ENCODE measurements around the gene ATXN3L. TPM values are rescaled to one million over a fixed set of nuclear protein-coding genes. Genes with fewer than 3 reads are reported as not detected.

ATXN3L gene
- total and polyA plus RNA-seq, 2 of the 8 experiments (the other 6 are each of a cell fraction or from before 2014, with no cell fraction given) = not detected

GRCh38 chrX:13283950-13284546 lies 35.8 kb downstream of the ATXN3L start:
- H3K14ac ChIP-seq (ENCODE audit: insufficient read length) = no peak overlapping the region
- H2BK120ac ChIP-seq (replicated peaks; ENCODE audit: low read depth, low read length) = no peak overlapping the region
- no peak overlapping the region for H2BK20ac ChIP-seq (ENCODE audit: low read length)
- no peak overlapping the region for H2AFZ ChIP-seq (ENCODE audit: low read length)
- WGBS, 2 experiments (ENCODE audit: extremely low coverage in 1 of 2, insufficient coverage in 1 of 2, insufficient read length in 1 of 2, insufficient replicate concordance in 2 of 2, low coverage in 1 of 2, low lambda C conversion rate in 2 of 2, missing lambda C conversion rate in 1 of 2) = 0% methylated on average over 1 of the region's 1 CpG; no CpG with 5 or more reads in 1 of the 2 experiments
- H3K79me2 ChIP-seq (ENCODE audit: control insufficient read depth in 1 of 2, insufficient read depth in 2 of 2, low read length in 2 of 2) = no peaks in the 10 kb centered on the region
- H3K27ac ChIP-seq (ENCODE audit: low read depth, low read length) = peak overlapping the region; percentile 73
- H3K23ac ChIP-seq (ENCODE audit: insufficient read length) = no peak overlapping the region
- no peak overlapping the region for H2BK12ac ChIP-seq (ENCODE audit: low read depth, low read length)
- FAIRE-seq (no peak), DNase-seq (ENCODE audit: low read depth in 1 of 2, low spot score in 2 of 2) (peak in 1 of 2 experiments; percentile 10)
- no peaks in the 10 kb centered on the region for H4K20me1 ChIP-seq (replicated peaks in 1 of 2; ENCODE audit: control insufficient read depth in 1 of 2, insufficient read depth in 2 of 2, low read length in 2 of 2)
- no peak overlapping the region for H3K9ac ChIP-seq (replicated peaks in 1 of 4; ENCODE audit: extremely low read depth in 1 of 4, low read depth in 3 of 4, low read length in 3 of 4)
- no peak overlapping the region for H2BK5ac ChIP-seq (ENCODE audit: low read depth, low read length)
- H3K27me3 ChIP-seq (replicated peaks in 1 of 4; ENCODE audit: control insufficient read depth in 3 of 4, extremely low read depth in 1 of 4, insufficient read depth in 3 of 4, low read length in 3 of 4) = no peaks in the 10 kb centered on the region
- no peak overlapping the region for H2BK15ac ChIP-seq (ENCODE audit: low read length)
- H3K4me3 ChIP-seq (ENCODE audit: extremely low read depth in 1 of 4, insufficient read depth in 2 of 4, low read depth in 3 of 4, low read length in 4 of 4) = peak overlapping the region in 1 of 4 experiments; percentile 35; a peak in 1 of 8 replicates
- no peaks in the 10 kb centered on the region for H3K79me1 ChIP-seq (ENCODE audit: low read depth, low read length)
- H3K18ac ChIP-seq (ENCODE audit: extremely low read depth, low read length) = no peak overlapping the region
- no peaks in the 10 kb centered on the region; a peak in 1 of 4 replicates for H3K9me3 ChIP-seq (ENCODE audit: insufficient read depth in 2 of 2, low read depth in 1 of 2, low read length in 1 of 2)
- POLR2A ChIA-PET (ENCODE audit: partially characterized antibody) = interaction anchor here (0.8 to 1.4 kb wide), 3 partner anchors 84 to 309 kb away, joined by 3 to 6 read pairs (median 4); partner anchors contain the start of gene TMSB4X
- peaks cover 3 to 15% (median 8%) of the 10 kb centered on the region in 4 experiments for H3K4me1 ChIP-seq (replicated peaks in 1 of 4; ENCODE audit: control insufficient read depth in 3 of 4, insufficient read depth in 4 of 4, low read length in 3 of 4)
- no peak overlapping the region for H2AK5ac ChIP-seq (ENCODE audit: low read depth, low read length)
- H4K5ac ChIP-seq (ENCODE audit: insufficient read length, low read depth, low read length) = peak overlapping the region; percentile 55
- H3K56ac ChIP-seq (replicated peaks; ENCODE audit: insufficient read length, low read depth, low read length) = no peak overlapping the region
- no peak overlapping the region for H4K8ac ChIP-seq (ENCODE audit: extremely low read depth, insufficient read depth, low read length)
- H3K23me2 ChIP-seq (ENCODE audit: low read depth, low read length) = no peaks in the 10 kb centered on the region
- CTCF ChIA-PET (ENCODE audit: partially characterized antibody) = interaction anchor here (1.2 to 2.2 kb wide), 2 partner anchors 204 to 337 kb away, joined by 4 to 6 read pairs; no protein-coding TSS in a partner anchor
- no peak overlapping the region for H3K4ac ChIP-seq (replicated peaks; ENCODE audit: insufficient read length, low read depth, low read length)
- no peak overlapping the region for H4K91ac ChIP-seq (replicated peaks; ENCODE audit: insufficient read length, low read length)
- H3K4me2 ChIP-seq (ENCODE audit: insufficient read depth in 1 of 2, low read depth in 2 of 2, low read length in 2 of 2) = peak overlapping the region in 1 of 2 experiments; percentile 29; a peak in 1 of 4 replicates
- H3K36me3 ChIP-seq (ENCODE audit: control insufficient read depth in 2 of 4, insufficient read depth in 4 of 4, low read length in 3 of 4) = no peaks in the 10 kb centered on the region; a peak in 1 of 8 replicates
- no peak for TF ChIP-seq GTF2F1 (IDR thresholded peaks at IDR 0.05; ENCODE audit: borderline replicate concordance, low read depth, low read length)
- TF ChIP-seq, protein P1, sequence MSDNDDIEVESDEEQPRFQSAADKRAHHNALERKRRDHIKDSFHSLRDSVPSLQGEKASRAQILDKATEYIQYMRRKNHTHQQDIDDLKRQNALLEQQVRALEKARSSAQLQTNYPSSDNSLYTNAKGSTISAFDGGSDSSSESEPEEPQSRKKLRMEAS (IDR thresholded peaks at IDR 0.05) = peak; percentile 50; the same call in 1 of the 2 replicates
- TF ChIP-seq RAD21 (IDR thresholded peaks at IDR 0.05 in 1 of 2, conservative IDR thresholded peaks at IDR 0.05 in 1 of 2; ENCODE audit: low read depth in 2 of 2, low read length in 2 of 2) = peak in 1 of 2 experiments; percentile 6; a peak in 1 of 4 replicates
- TF ChIP-seq, protein P2, sequence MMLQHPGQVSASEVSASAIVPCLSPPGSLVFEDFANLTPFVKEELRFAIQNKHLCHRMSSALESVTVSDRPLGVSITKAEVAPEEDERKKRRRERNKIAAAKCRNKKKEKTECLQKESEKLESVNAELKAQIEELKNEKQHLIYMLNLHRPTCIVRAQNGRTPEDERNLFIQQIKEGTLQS (IDR thresholded peaks at IDR 0.05; ENCODE audit: insufficient read depth, low read depth, low read length) = no peak
- TF ChIP-seq E2F6 (IDR thresholded peaks at IDR 0.05) = no peak
- peak; percentile 87 for TF ChIP-seq NANOG (IDR thresholded peaks at IDR 0.05; ENCODE audit: insufficient read depth, low read depth, low read length, poor library complexity, severe bottlenecking)
- peak; percentile 34 for TF ChIP-seq SAP30 (IDR thresholded peaks at IDR 0.05; ENCODE audit: insufficient read depth, insufficient replicate concordance, low read length)
- peak; percentile 89 to 95 for TF ChIP-seq SIN3A (conservative IDR thresholded peaks at IDR 0.05 in 1 of 2, IDR thresholded peaks at IDR 0.05 in 1 of 2; ENCODE audit: low read depth in 1 of 2, low read length in 2 of 2)
- TF ChIP-seq BCL11A (IDR thresholded peaks at IDR 0.05; ENCODE audit: low read depth in 2 of 2, low read length in 2 of 2) = peak in 1 of 2 experiments; percentile 6
